Stimulated activated naive CD8-positive, alpha-beta T cell treated with anti-CD3 and anti-CD28 coated beads, Interleukin-15, Interleukin-2, amounts not matched to agents 100 ng/mL and 50 ng/mL, for 24 hours (primary cell): ENCODE data around the gene ZFX.

Source experiments
- H3K27ac Mint-ChIP-seq: one replicate; pipeline ENCODE4 v1.8.0; 2021; ENCODE audit warnings: mild to moderate bottlenecking, mixed read lengths
- H3K27me3 Mint-ChIP-seq: one replicate; pipeline ENCODE4 v1.8.0; 2021; ENCODE audit warnings: mixed read lengths
- H3K36me3 Mint-ChIP-seq: one replicate; pipeline ENCODE4 v1.8.0; 2021; ENCODE audit warnings: low read depth, mixed read lengths
- H3K4me1 Mint-ChIP-seq: one replicate; pipeline ENCODE4 v1.8.0; 2021; ENCODE audit warnings: low read depth, mixed read lengths
- H3K4me3 Mint-ChIP-seq: one replicate; pipeline ENCODE4 v1.8.0; 2021; ENCODE audit warnings: mild to moderate bottlenecking, mixed read lengths
- H3K9me3 Mint-ChIP-seq: one replicate; pipeline ENCODE4 v1.8.0; 2021; ENCODE audit warnings: mixed read lengths

Gene ZFX

GRCh38 chrX:24229400-24229879 lies 79.9 kb downstream of the ZFX start:
- no peaks in the 10 kb centered on the region for H3K27me3 Mint-ChIP-seq
- no peak overlapping the region for H3K27ac Mint-ChIP-seq
- H3K4me1 Mint-ChIP-seq = peaks cover 5% of the 10 kb centered on the region
- H3K4me3 Mint-ChIP-seq = no peak overlapping the region
- peaks cover 4% of the 10 kb centered on the region for H3K9me3 Mint-ChIP-seq
- H3K36me3 Mint-ChIP-seq = no peaks in the 10 kb centered on the region

- no peaks in the 10 kb centered on the region for H3K36me3 Mint-ChIP-seq
- no peaks in the 10 kb centered on the region for H3K27me3 Mint-ChIP-seq
- H3K4me1 Mint-ChIP-seq = peaks cover 5% of the 10 kb centered on the region
- H3K27ac Mint-ChIP-seq = no peak overlapping the region
- H3K9me3 Mint-ChIP-seq = peaks cover 4% of the 10 kb centered on the region
- H3K4me3 Mint-ChIP-seq = no peak overlapping the region
These were observed 80.4 kb downstream of the ZFX start for GRCh38 chrX:24229976-24230375.

- Mint-ChIP-seq H3K9me3 (no peaks in the 10 kb centered on the region), H3K4me3 (no peak overlapping the region), H3K27ac (no peak overlapping the region), H3K36me3 (no peaks in the 10 kb centered on the region), H3K27me3 (no peaks in the 10 kb centered on the region), H3K4me1 (peaks cover 5% of the 10 kb centered on the region)
These were observed 81.6 kb downstream of the ZFX start for GRCh38 chrX:24231131-24231540.

- Mint-ChIP-seq H3K27me3 (no peaks in the 10 kb centered on the region), H3K36me3 (no peaks in the 10 kb centered on the region), H3K27ac (no peak overlapping the region), H3K4me1 (peaks cover 5% of the 10 kb centered on the region), H3K9me3 (no peaks in the 10 kb centered on the region), H3K4me3 (no peak overlapping the region)
These were observed 82.2 kb downstream of the ZFX start for GRCh38 chrX:24231641-24232179.

GRCh38 chrX:24232796-24233195 lies 83.3 kb downstream of the ZFX start:
- H3K36me3 Mint-ChIP-seq = no peaks in the 10 kb centered on the region
- peaks cover 5% of the 10 kb centered on the region for H3K4me1 Mint-ChIP-seq
- no peaks in the 10 kb centered on the region for H3K27me3 Mint-ChIP-seq
- H3K9me3 Mint-ChIP-seq = no peaks in the 10 kb centered on the region
- no peak overlapping the region for H3K27ac Mint-ChIP-seq
- H3K4me3 Mint-ChIP-seq = no peak overlapping the region

- peaks cover 5% of the 10 kb centered on the region for H3K4me1 Mint-ChIP-seq
- H3K27me3 Mint-ChIP-seq = no peaks in the 10 kb centered on the region
- no peak overlapping the region for H3K4me3 Mint-ChIP-seq
- no peaks in the 10 kb centered on the region for H3K9me3 Mint-ChIP-seq
- H3K27ac Mint-ChIP-seq = no peak overlapping the region
- H3K36me3 Mint-ChIP-seq = no peaks in the 10 kb centered on the region
These were observed 85.7 kb downstream of the ZFX start for GRCh38 chrX:24235084-24235710.

- no peaks in the 10 kb centered on the region for H3K27me3 Mint-ChIP-seq
- H3K4me3 Mint-ChIP-seq = no peak overlapping the region
- H3K36me3 Mint-ChIP-seq = no peaks in the 10 kb centered on the region
- H3K9me3 Mint-ChIP-seq = no peaks in the 10 kb centered on the region
- H3K27ac Mint-ChIP-seq = no peak overlapping the region
- peaks cover 10% of the 10 kb centered on the region for H3K4me1 Mint-ChIP-seq
These were observed 92.5 kb downstream of the ZFX start for GRCh38 chrX:24241822-24242648.

- Mint-ChIP-seq H3K4me3 (no peak overlapping the region), H3K27me3 (no peaks in the 10 kb centered on the region), H3K27ac (no peak overlapping the region), H3K9me3 (no peaks in the 10 kb centered on the region), H3K4me1 (peaks cover 10% of the 10 kb centered on the region), H3K36me3 (no peaks in the 10 kb centered on the region)
These were observed 93.2 kb downstream of the ZFX start for GRCh38 chrX:24242649-24243175.

GRCh38 chrX:24243188-24243587 lies 93.7 kb downstream of the ZFX start:
- Mint-ChIP-seq H3K9me3 (no peaks in the 10 kb centered on the region), H3K4me1 (peaks cover 10% of the 10 kb centered on the region), H3K27me3 (no peaks in the 10 kb centered on the region), H3K36me3 (no peaks in the 10 kb centered on the region), H3K27ac (no peak overlapping the region), H3K4me3 (no peak overlapping the region)

- H3K27me3 Mint-ChIP-seq = no peaks in the 10 kb centered on the region
These were observed 94.2 kb downstream of the ZFX start for GRCh38 chrX:24243692-24244091.

GRCh38 chrX:24245202-24245601 lies 95.7 kb downstream of the ZFX start:
- no peak overlapping the region for H3K27ac Mint-ChIP-seq
- no peaks in the 10 kb centered on the region for H3K27me3 Mint-ChIP-seq
- H3K9me3 Mint-ChIP-seq = no peaks in the 10 kb centered on the region
- no peak overlapping the region for H3K4me3 Mint-ChIP-seq
- no peaks in the 10 kb centered on the region for H3K36me3 Mint-ChIP-seq
- peaks cover 10% of the 10 kb centered on the region for H3K4me1 Mint-ChIP-seq

More at GRCh38 chrX:24243692-24244091, 94.2 kb downstream of the ZFX start:
- Mint-ChIP-seq H3K27ac (peak overlapping the region; percentile 18), H3K4me3 (peak overlapping the region; percentile 3), H3K4me1 (peaks cover 10% of the 10 kb centered on the region), H3K36me3 (no peaks in the 10 kb centered on the region), H3K9me3 (no peaks in the 10 kb centered on the region)

- peaks cover 10% of the 10 kb centered on the region for H3K4me1 Mint-ChIP-seq
- H3K27ac Mint-ChIP-seq = no peak overlapping the region
- H3K36me3 Mint-ChIP-seq = no peaks in the 10 kb centered on the region
- H3K9me3 Mint-ChIP-seq = no peaks in the 10 kb centered on the region
- H3K27me3 Mint-ChIP-seq = no peaks in the 10 kb centered on the region
- no peak overlapping the region for H3K4me3 Mint-ChIP-seq
These were observed 98.5 kb downstream of the ZFX start for GRCh38 chrX:24248042-24248441.

GRCh38 chrX:24253030-24253429 lies 103.5 kb downstream of the ZFX start:
- Mint-ChIP-seq H3K27ac (no peak overlapping the region), H3K9me3 (no peaks in the 10 kb centered on the region), H3K4me3 (no peak overlapping the region), H3K36me3 (no peaks in the 10 kb centered on the region), H3K27me3 (no peaks in the 10 kb centered on the region), H3K4me1 (no peaks in the 10 kb centered on the region)

- Mint-ChIP-seq H3K4me3 (no peak overlapping the region), H3K27ac (no peak overlapping the region), H3K27me3 (no peaks in the 10 kb centered on the region), H3K4me1 (no peaks in the 10 kb centered on the region), H3K9me3 (no peaks in the 10 kb centered on the region), H3K36me3 (no peaks in the 10 kb centered on the region)
These were observed 103.9 kb downstream of the ZFX start for GRCh38 chrX:24253469-24253868.

GRCh38 chrX:24257011-24257410 lies 107.5 kb downstream of the ZFX start:
- no peak overlapping the region for H3K4me3 Mint-ChIP-seq
- H3K36me3 Mint-ChIP-seq = no peaks in the 10 kb centered on the region
- no peaks in the 10 kb centered on the region for H3K27me3 Mint-ChIP-seq
- no peaks in the 10 kb centered on the region for H3K9me3 Mint-ChIP-seq
- peaks cover 9% of the 10 kb centered on the region for H3K4me1 Mint-ChIP-seq
- no peak overlapping the region for H3K27ac Mint-ChIP-seq
